ENCODE measurements around the gene SRPK2.
"Not testable (repeated sequence)": the region's sequence is repeated elsewhere in the genome, so short reads cannot be mapped to it uniquely, and the experiment has no call there.

SRPK2 gene

GRCh38 chr7:105388356-105389087 is at the start of gene SRPK2:
Gene SRPK2, minus strand, starts transcription at chr7:105388921.
- peak; percentile 91 for DNase-seq

GRCh38 chr7:105438254-105438653 is 49.5 kb upstream of the SRPK2 start:
- DNase-seq, result no peak

DNA sequence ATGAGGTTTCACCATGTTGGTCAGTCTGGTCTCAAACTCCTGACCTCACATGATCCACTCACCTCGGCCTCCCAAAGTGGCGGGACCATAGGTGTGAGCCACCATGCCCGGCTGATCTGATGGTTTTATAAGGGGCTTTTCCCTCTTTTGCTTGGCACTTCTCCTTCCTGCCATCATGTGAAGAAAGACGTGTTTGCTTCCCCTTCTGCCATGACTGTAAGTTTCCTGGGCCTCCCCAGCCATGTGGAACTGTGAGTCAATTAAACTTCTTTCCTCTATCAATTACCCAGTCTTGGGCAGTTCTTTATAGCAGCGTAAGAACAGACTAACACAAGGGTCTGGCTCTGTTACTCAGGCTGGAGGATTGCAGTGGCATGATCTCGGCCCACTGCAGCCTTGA is 48.6 kb upstream of the SRPK2 start:
- DNase-seq, result not testable (repeated sequence)

GRCh38 chr7:105429746-105430612 is 41.3 kb upstream of the SRPK2 start:
- peak; percentile 66 for DNase-seq

- DNase-seq, result no peak
Observed at GRCh38 chr7:105426606-105427146, 38.0 kb upstream of the SRPK2 start.

- DNase-seq, result no peak
Observed at GRCh38 chr7:105423987-105424386, 35.3 kb upstream of the SRPK2 start.

DNA sequence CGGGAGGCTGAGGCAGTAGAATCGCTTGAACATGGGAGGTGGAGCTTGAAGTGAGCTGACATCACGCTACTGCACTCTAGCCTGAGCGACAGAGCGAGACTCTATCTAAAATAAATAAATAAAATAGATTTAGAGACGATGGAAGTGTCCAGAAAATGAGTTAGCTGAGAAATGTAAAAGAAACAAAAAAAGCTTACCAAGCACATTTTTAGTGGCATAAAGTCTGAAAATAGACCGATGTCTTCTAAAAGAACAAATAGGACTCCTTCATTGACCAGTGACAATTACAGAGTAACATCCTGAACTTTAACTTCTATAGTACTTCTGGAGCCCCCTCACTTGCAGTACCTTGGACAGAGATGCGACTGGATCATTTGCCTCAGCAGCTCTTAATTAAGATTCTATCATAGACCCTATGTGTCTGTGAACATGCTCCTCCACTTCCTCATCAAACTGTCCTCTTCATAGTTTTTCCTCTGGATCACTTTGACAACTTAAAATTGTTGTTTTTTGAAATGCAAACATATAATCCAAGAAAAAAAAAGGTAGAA is 25.2 kb upstream of the SRPK2 start:
- no peak for DNase-seq

DNA sequence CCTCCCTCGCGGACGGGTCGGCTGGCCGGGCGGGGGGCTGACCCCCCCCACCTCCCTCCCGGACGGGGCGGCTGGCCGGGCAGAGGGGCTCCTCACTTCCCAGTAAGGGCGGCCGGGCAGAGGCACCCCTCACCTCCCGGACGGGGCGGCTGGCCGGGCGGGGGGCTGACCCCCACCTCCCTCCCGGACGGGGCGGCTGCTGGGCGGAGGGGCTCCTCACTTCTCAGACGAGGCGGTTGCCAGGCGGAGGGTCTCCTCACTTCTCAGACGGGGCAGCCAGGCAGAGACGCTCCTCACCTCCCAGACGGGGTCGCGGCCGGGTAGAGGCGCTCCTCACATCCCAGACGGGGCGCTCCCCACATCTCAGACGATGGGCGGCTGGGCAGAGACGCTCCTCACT is 22.1 kb upstream of the SRPK2 start:
- DNase-seq, result not testable (repeated sequence)

- DNase-seq, result not testable (repeated sequence)
Observed at GRCh38 chr7:105409775-105410174, 21.1 kb upstream of the SRPK2 start.

- no peak for DNase-seq
Observed at GRCh38 chr7:105408791-105409410, 20.2 kb upstream of the SRPK2 start.

- no peak for DNase-seq
Observed at GRCh38 chr7:105403128-105403527, 14.4 kb upstream of the SRPK2 start.

GRCh38 chr7:105402221-105403095 is 13.7 kb upstream of the SRPK2 start:
- DNase-seq, result no peak

DNA sequence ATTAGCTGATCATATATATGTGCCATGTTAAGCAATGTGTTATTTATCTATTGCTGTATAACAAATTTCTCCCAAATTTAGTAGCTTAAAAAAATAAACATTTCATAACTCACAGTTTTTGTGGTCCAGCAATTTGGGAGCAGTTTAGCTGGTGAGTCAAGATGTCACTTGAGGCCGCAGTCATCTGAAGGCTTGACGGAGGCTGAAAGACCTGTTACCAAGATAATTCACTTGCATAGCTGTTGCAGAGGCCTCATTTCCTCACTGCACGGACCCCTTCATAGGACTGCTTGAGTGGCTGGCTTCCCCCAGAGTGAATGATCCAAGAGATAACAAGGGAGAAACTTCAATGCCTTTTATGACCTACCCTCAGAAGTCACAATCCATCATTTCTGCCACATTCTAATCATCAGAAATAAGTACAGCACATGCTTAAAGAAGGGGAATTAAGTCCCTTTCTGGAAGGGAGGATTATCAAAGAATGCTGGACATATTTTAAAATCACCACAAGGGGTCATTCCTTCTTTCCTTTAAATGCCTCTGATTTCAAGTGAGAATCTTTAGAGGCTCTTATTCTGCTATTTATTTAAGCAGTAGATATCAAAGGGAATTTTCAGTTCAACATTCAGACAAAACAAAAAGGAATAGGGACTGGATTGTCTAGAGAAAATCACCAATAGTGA is 10.5 kb upstream of the SRPK2 start:
- no peak for DNase-seq

GRCh38 chr7:105396566-105396965 is 7.8 kb upstream of the SRPK2 start:
- no peak for DNase-seq

DNA sequence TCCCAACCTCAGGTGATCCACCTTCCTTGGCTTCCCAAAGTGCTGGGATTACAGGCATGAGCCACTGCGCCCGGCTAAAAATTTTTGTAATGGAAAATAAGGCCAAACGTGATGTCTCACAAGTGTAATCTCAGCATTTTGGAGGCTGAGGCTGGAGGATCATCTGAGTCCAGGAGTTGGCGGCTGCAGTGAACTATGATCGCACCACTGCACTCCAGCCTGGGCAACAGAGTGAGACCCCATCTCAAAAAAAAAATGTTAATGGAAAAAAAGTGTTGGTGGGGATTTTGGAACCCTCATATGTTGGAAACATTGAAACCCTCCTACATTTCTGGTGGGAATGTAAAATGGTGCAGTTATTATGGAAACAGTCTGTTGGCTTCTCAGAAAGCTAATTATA is 2.7 kb upstream of the SRPK2 start:
- no peak for DNase-seq

GRCh38 chr7:105389889-105390288 is 1.2 kb upstream of the SRPK2 start:
- DNase-seq, result no peak

DNA sequence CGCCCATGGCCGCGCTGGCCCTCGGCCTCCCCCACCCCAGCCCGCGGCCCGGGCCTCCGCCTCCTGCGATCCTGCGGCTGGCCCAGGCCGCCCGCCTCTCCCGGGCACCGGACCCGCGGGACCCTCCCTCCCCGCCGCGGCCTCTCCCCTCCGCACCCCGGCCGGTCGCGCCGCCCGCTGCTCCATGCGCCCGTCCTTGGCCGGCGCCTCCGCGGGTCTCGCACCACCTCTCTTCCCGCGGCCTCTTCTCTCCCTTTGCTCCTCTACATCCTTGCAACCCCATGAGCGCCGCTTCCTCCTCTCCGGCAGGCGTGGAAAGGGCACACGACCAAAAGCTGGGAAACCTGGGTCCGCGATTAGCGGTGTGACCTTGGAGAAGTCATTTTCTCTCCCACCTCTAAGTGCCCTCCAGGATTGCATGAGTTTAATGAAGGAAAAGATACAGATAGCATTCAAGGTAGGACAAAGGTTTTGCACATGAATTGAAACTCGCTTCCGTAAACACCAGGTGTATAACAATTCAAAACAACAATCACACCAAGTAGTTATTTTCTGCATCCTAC is 448 bp upstream of the SRPK2 start:
- no peak for DNase-seq

- peak; percentile 82 for DNase-seq
Observed at GRCh38 chr7:105387508-105388355, 989 bp downstream of the SRPK2 start.

DNA sequence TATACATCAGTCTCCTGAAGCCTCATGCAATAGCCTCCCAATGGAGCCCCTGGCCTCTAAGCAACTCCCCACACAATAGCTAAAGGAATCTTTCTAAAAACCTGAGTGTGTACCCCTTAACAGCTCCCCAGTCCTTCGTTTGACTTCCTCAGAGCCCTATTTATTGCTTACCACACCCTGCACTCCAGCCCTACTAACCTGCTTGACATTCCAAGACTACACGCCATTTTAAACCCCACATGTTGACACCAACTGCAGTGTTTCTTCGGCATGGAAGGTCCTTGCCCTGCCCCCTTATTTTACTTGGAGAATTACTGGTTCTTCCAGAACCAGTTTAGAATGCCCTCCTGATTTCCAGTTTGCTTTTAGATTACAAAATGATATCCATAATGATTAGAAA is 10.8 kb downstream of the SRPK2 start:
- no peak for DNase-seq

- no peak for DNase-seq
Observed at GRCh38 chr7:105376908-105377533, 11.7 kb downstream of the SRPK2 start.
